GM19351 (cell line): Measurements from ENCODE around the gene TOM1L1.

Experiments used
- ATAC-seq: cut with Tn5 transposase; IDR thresholded peaks from one replicate; pipeline ENCODE4 v1.9.1; 2021; ENCODE audit warnings: mild to moderate bottlenecking, moderate library complexity; ENCODE audit not compliant: unreplicated experiment

TOM1L1 gene

GRCh38 chr17:54945231-54945630, 44.6 kb downstream of the TOM1L1 start:
- ATAC-seq, result no peak

GRCh38 chr17:54945671-54946070, 45.0 kb downstream of the TOM1L1 start:
- ATAC-seq, result no peak

GRCh38 chr17:54947396-54947795, 46.7 kb downstream of the TOM1L1 start:
- no peak for ATAC-seq

GRCh38 chr17:54948380-54948779, 47.7 kb downstream of the TOM1L1 start:
- no peak for ATAC-seq

GRCh38 chr17:54950116-54950515, 49.5 kb downstream of the TOM1L1 start:
- no peak for ATAC-seq

GRCh38 chr17:54951286-54951685, 50.6 kb downstream of the TOM1L1 start:
- ATAC-seq, result no peak

- no peak for ATAC-seq
Observed at GRCh38 chr17:54956791-54957190, 56.1 kb downstream of the TOM1L1 start.

GRCh38 chr17:54967621-54968261, 67.1 kb downstream of the TOM1L1 start:
- ATAC-seq, result peak; percentile 24

GRCh38 chr17:54968262-54968987, 67.8 kb downstream of the TOM1L1 start, which contains the start of the genes COX11 and STXBP4:
Gene COX11, minus strand, starts transcription at chr17:54968654. Its CDS starts 8 bp downstream, at chr17:54968646.
Gene STXBP4, plus strand, starts transcription at chr17:54968765. Its CDS starts 17,455 bp downstream, at chr17:54986220.
- ATAC-seq, result peak; percentile 90

GRCh38 chr17:54968988-54969332, 68.3 kb downstream of the TOM1L1 start:
- peak; percentile 30 for ATAC-seq

GRCh38 chr17:54969658-54970572, 69.3 kb downstream of the TOM1L1 start:
- ATAC-seq, result no peak

GRCh38 chr17:54971147-54971546, 70.5 kb downstream of the TOM1L1 start:
- no peak for ATAC-seq

GRCh38 chr17:54971901-54972300, 71.2 kb downstream of the TOM1L1 start:
- ATAC-seq, result no peak

GRCh38 chr17:54972406-54973138, 71.9 kb downstream of the TOM1L1 start:
- no peak for ATAC-seq

GRCh38 chr17:54974759-54975158, 74.1 kb downstream of the TOM1L1 start:
- ATAC-seq, result no peak

- ATAC-seq, result no peak
Observed at GRCh38 chr17:54976316-54976715, 75.7 kb downstream of the TOM1L1 start.

GRCh38 chr17:54977744-54978143, 77.1 kb downstream of the TOM1L1 start:
- ATAC-seq, result no peak

GRCh38 chr17:54979657-54980056, 79.0 kb downstream of the TOM1L1 start:
- no peak for ATAC-seq

- ATAC-seq, result no peak
Observed at GRCh38 chr17:54980375-54980774, 79.7 kb downstream of the TOM1L1 start.

GRCh38 chr17:54982399-54982798, 81.7 kb downstream of the TOM1L1 start:
- ATAC-seq, result no peak

- peak; percentile 93 for ATAC-seq
Observed at GRCh38 chr17:54983260-54983659, 82.6 kb downstream of the TOM1L1 start.
